Left kidney (tissue), 8 donors: Measurements from ENCODE around the gene KCNJ4. TPM values are rescaled to one million over a fixed set of nuclear protein-coding genes. Genes with fewer than 3 reads are reported as not detected.

Source experiments
- DNase-seq: peaks from one replicate; pipeline ENCODE4 v3.0.0-alpha.2; 2013
- long read RNA-seq, 8 donors: transcript quantifications; one replicate each; lab custom pipeline, GENCODE V29; 2026
- polyA plus RNA-seq: library from polyadenylated mRNA; unstranded; fragments of 120-200 nt; gene quantifications from one replicate; pipeline ENCODE4 v1.2.1, GENCODE V29; 2013; ENCODE audit not compliant: insufficient read length

KCNJ4 gene
- polyA plus RNA-seq: 0.18 TPM
- long read RNA-seq, donor 1: 0 reads
- long read RNA-seq, donor 2: 0 reads
- long read RNA-seq, donor 3: 0 reads
- long read RNA-seq, donor 4: 0 reads
- long read RNA-seq, donor 5: 0 reads
- long read RNA-seq, donor 6: 0 reads
- long read RNA-seq, donor 7: 0 reads
- long read RNA-seq, donor 8: 0 reads

DNA sequence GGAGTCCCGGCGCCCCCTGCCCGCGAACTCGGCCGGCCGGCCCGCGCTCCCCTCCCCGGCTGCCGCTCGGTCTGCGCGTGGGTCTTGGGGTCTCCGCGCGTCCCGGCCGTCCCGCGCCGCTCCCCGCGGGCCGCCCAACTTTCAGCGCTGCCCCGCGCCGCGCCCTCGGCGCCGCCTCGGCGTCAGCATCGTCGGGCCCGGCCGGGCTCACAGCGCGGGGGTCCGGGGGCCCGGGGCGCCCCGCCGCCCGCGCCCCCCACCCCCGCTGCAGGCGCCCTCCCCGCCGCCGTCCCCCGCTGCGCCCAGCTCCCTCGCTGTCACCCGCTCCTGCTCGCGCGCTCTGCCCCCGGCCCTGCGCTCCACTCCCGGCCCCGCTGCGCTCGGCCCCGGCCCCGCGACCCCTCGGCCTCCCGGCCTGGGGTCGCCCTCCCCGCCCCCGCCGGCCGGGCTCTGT lies at the start of gene KCNJ4:
TSS of gene KCNJ4 (minus strand) at position 124 of the 454 bp plus-strand sequence. CDS start 27,067 bp downstream, outside the sequence.
- DNase-seq: no peak

DNA sequence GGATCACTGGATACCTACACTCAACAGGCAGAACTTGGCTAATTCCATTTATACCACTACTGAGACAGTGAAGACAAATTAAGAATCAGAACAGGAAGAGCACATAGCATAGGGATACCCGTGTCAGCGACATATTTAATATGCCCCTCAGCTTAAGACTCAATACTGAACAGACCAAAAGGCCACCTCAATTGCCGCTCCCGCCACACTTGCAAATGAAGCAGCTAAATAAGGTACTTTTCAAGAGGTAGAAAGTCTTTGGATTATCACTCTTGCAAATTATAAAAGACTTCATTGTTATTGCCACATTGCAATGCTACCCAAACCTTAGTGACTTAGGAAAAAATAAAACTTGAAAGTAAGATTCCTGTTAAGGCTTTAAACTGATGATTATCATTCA lies 48.0 kb upstream of the KCNJ4 start:
- DNase-seq: no peak

DNA sequence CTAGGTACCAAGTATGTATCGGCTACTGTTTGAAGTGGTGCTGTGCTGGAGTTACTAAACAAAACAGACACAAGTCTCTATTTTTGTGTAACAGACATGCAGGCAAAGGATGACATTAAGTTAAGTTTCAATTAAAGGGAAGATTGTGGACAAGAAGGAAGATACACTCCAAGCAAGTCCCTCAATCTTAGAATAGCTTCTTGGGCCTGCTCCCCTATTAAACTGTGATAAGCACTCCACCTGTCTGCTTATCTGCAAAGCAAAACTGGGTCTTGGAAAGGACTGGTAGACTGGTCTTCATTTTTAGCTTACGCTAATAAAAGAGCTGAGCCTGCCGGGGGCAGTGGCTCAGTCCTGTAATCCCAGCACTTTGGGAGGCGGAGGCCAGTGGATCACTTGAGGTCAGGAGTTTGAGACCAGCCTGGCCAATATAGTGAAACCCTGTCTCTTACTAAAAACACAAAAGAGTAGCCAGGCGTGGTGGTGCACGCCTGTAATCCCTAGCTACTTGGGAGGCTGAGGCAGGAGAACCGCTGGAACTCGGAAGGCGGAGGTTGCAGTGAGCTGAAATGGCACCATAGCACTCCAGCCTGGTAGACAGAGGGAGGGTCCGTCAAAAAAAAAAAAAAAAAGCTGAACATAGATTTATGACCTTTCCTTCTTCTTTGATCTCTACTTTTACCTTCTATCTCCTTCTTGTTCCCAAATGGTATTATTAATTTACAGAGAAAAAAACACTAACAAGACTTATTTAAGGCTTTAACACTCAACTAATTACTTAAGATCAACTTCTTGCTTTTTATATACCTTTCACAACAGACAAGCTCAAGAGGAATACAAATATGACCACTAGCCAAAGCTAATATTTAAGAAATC lies 47.0 kb upstream of the KCNJ4 start:
- no peak for DNase-seq

DNA sequence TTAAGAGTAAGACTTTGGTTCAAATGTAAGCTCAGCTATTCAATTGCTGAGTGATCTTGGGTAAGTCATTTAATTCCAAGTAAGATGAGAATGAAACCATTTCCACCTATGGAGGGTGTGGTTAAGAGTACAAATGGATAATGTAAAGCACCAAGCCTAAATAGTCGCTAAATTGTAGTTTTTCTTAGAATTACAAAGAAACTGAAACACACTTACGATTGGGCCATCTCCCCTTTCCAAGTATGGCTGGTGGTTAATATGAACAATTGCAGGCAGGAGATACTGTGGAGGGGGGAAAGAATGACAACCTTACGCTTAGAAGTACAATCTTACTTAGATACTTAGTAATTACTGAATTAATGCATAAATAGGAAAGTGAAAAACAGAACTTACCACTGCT lies 42.9 kb upstream of the KCNJ4 start:
- DNase-seq: no peak

DNA sequence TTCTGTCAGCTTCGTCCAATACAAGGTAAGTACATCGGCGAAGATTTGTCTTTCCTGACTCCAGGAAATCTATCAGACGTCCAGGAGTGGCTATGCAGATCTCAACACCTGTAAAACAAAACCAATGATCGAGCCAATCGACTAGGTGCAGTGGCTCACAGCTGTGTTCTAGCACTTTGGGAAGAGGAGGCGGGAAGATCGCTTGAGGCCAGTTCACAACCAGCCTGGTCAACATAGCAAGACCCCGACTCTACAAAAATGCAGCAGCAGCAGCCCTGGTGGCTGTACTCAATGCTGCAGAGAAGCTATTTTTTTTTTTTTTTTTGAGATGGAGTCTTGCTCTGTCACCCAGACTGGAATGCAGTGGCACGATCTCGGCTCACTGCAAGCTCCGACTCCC lies 39.9 kb upstream of the KCNJ4 start:
- DNase-seq: no peak

DNA sequence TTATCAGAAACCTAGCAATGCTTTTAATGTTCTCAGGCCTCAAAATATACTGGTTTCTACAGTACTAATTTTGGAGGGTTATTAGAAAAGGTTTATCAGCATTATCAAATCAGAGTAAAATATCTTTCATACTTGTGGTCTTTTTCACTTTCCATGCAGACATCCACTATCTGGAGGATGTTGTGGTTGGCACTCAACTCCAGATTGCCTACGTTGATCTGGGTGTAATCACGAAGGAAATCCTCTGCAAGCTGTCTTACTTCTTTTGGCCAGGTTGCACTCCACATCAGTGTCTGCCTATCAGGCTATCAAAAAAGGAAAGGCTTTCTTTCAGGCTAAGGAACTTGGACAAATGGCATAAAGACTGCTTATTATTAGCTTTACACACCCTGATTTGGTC lies 39.5 kb upstream of the KCNJ4 start:
- no peak for DNase-seq

DNA sequence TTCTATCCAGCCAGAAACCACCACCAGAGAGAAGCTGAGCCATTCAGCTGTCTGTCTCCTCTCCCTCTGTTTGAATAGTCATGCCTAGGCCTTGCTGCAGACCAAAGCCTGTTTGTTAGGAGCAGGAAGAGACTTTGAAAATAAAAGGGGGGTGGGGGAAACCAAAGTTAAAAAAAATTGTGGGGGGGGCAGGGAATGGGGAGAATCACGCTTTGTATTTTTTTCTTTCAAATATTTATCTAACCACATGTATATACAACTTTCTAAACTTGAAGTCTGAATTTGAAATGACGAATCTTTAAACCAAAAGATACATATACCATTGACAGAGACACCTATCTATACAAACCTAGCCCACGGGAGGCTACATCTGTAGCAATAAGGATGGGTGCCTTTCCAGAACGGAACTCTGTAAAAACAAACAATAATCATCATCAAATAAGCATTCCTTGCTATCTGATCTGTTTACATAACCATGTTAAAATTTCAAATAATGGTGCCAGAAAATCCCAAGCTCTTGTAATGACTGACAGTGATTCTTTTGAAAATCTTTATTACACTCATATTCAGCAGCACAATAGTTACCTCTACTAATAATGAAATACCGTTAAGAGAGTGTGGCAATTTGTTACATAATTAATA lies 36.8 kb upstream of the KCNJ4 start:
- no peak for DNase-seq

DNA sequence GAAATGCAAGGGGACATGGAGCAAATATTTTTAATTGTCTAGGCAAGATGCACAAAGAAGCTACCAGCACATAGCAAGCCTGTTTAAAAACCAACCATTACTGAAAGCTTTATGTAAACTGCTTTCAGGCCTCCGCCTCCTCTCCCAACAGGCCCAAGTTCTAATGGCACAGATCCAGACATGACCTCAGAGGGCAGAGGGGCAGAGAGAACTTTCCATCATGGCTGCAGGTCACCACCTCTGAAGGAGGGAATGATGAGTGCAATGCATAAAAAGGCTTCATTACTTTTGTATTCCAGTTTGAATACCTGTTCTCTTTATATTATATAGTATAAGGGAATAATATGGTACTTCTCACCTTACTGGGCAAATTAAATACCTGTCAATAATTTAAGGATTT lies 35.9 kb upstream of the KCNJ4 start:
- no peak for DNase-seq

DNA sequence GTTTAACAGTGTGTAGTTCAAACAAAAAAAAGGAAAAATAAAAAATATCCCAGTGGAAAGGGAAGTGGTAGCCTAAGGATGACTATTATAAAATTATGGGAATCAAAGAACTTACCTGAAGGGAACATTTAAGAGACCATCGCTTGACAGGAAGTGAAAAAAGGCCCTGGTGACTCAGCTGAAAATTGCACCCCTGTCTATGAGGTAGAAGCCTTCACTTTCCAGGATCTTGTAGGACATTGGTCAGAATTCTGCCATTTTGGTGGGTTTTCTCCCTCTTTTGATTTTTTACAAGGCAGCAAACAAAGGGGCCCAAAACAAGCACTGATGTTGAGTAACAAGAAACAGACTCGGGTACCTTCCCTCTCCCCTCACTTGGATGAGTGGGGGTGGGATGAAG lies 35.5 kb upstream of the KCNJ4 start:
- DNase-seq: no peak

DNA sequence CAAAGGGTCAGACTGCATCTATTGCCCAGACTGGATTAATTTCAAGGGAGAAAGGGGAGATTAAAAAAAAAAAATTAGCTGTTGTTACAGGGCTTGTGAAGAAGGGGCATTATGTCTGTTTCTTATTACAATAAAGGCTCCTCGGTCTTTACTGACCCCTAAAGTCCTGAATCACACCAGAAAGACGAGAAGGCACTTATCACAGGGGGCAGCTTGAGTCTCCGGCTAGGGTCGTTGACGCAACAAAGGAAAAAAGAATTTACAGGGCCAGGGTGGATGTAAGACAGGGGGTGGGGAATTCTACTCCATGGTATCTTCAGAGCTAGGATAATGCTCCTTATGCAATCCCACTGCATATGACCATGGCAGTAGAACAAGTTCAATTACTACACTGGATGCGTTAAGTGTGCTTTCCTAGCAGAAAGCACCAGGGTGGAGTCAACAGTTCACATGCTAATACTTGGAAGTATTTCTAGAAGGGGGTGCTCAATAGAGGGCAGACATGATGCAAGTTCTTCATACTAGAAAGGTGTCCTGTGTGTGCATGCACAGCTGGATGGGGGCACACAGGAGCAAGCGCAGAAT lies 34.7 kb upstream of the KCNJ4 start:
- DNase-seq: no peak

DNA sequence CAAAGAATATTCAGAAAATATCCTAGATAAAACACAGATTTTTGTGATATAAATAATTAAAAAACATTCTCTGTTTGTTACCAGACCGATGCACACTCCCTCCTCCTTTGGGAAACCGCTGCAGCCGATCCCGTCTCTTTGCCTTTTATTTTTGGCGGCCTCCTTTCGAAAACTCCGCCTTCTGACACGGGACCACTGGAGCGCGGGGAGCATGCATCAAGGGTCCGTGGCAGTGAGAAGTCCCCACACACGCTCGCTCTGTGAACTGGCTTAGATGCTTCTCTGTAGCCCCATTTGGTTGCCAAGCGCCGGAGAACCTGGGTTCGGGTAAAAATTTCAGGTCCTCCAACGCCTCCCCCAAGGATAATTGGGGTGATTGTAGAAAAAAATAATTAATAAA lies 34.1 kb upstream of the KCNJ4 start:
- no peak for DNase-seq

DNA sequence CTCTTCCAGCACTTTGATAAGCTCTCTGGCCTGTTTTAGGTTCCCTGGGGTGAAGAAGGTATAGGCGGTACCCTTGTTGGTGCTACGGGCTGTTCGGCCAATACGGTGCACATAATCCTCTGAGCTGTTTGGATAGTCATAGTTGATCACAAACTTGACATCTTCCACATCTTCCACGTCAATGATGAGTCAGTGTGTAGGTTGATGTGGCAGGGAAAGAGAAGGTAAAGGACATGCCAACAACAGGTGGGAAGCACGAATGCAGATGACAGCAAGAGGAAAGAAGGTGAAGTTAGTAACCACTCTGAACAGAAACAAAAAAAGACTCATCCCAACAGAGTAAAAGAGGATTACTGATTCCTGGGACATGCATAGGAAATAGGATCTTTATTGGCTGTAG lies 32.9 kb upstream of the KCNJ4 start:
- DNase-seq: no peak

DNA sequence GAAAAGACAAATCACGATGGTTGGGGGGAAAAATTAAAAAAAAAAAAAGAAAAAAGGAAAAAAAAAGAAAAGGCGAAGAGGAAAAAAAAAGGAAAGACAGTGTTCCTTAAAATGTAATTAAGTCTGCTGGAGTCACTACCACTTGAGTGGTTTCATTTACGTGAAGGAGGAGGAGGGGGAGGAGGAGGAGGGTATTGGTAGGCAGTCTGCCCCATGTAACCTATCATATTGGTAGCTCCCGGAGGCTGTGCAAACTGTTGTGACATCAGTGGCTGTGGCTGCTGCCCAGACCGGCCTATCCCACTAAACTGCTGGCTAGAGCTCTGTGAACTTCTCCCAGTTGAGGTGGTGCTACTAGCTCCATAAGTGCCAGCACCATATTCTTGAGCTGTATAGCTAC lies 30.8 kb upstream of the KCNJ4 start:
- DNase-seq: no peak

DNA sequence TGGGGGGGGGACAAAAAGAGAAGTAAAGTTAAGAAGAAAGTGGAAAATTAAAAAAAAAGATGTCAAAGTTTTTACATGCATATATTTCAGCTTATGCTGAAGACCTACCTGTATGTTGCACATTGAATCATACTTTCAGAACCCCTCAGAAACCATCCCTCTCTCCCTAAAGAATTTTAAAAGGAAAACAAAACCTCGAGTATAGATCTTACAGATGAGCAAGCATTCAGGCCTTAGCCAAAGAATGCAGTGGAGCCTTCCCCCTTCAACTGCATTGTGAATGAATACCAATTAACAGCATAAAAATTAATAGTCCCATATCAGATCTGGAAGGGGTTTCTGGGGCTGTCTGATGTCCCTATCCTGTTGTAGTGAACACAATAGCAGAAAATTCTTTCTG lies 29.2 kb upstream of the KCNJ4 start:
- no peak for DNase-seq

DNA sequence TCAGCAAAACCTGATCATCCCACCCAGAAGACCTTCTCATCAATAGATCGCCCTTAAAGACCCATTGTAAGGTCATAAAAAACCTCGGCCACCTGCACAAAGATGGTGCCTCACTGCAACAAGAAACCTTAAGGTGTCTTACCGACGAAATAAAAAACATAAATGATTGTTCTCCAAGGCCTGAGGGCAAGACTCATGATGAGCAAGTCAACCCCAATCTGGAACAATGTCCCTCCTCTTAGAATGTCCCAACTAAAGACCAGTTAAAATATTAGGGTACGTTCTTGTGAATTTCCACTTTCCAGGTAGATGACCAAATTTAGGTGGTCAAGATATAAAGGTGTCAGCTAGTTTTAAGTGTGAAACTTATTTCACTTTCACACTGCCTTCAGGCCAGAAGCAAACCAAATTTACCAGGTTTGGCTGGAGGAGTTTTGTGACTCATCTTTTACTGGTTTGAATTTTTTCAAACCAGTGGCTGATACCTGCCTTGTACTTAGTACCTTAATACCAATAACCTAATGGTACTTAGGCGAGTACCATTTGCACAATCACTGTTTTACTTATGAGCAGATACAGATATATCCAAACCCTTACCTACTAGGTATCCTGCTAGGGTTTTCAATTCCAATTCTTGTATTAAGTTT lies 27.8 kb upstream of the KCNJ4 start:
- no peak for DNase-seq

DNA sequence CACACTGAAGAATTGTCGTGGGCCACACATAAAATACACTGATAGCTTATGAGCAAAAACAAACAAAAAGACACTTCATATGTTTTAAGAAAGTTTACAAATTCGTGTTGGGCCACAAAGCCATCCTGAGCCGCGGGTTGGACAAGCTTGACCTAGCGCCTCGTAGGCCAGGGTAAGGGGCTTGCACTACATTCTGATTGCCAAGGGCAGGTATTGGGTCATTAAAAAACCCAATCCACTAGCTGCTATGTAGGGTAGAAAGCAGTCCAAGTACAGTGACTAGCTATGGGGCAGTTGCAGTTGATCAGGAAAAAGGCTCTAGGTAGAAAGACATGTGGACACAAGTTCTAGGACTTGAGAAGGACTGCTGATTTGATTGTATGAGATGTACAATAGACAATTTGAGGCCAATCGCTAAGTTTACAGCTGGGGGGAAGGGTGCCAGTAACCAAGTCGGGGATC lies 26.9 kb upstream of the KCNJ4 start:
- no peak for DNase-seq

DNA sequence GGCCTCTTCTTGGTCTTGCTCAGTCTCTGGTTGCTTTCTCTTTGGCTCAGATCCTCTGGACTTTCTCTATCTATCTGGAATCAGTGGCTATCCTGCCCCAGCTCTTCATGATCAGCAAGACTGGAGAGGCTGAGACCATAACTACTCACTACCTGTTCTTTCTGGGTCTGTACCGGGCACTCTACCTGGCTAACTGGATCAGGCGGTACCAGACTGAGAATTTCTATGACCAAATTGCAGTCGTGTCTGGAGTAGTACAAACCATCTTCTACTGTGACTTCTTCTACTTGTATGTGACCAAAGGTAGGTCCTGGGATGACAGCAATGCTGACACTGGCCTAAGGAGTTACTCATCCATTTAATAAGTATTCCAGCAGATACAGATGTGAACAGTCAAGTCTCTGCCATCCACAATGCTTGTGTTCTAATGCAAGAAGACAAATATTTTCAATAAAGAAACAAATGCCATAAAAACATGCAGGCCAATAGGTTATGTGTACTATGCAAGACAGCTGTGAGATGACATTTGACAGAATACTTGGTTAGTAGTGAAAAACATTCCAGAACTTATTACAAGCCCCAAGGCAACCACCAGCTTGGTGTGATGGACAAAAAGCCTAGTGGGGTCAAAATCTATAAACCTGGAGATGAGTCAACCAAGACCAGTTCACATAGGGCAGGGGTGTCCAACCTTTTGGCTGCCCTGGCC lies 26.3 kb upstream of the KCNJ4 start:
- no peak for DNase-seq

DNA sequence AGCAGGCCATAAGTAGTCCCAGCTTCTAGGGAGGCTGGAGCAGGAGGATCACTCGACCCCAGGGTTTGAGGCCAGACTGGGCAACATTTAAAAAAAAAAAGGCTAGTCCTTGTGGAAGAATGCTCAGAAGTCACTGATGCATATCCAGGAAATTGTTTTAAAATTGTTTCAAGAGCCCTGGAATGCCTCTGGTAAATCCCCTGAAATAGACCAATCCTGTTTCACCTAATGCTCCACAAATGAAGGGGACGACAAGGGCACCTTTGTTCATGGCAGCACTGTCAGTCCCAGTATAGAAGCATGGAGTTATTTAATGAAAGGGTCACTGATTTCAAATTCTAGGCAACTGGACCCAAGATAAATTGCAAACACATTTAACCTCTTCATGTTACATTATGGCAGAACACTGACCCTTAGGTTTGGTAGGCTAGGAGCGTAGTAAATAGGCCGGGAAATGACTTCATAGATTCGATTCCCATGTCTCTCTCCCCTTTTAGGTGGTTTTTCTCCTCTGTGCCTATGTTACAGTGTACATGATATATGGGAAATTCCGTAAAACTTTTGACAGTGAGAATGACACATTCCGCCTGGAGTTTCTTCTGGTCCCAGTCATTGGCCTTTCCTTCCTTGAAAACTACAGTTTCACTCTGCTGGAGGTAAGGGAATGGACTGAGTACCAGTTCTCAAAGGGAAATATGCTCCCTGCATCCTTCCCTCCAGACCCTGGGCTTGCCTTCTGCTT lies 24.3 kb upstream of the KCNJ4 start:
- no peak for DNase-seq

DNA sequence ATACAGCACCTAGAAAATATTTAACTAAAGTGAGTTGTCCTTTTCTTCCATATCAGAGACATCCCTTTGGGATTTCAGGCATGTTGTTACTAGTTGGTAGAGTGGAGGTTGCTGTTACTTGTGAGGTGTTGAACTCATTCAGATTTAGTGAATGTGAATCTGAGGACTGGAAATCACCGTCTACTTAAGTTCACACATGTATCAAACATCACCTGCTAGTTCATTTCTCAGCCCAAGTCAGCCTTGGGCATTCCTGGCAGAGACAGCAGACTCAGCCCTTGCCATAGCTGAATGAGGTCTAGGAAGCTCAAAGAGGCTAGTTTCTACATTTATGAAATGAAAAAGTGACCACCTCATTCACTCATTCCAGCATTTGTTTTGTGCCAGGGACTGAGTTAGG lies 22.6 kb upstream of the KCNJ4 start:
- no peak for DNase-seq

DNA sequence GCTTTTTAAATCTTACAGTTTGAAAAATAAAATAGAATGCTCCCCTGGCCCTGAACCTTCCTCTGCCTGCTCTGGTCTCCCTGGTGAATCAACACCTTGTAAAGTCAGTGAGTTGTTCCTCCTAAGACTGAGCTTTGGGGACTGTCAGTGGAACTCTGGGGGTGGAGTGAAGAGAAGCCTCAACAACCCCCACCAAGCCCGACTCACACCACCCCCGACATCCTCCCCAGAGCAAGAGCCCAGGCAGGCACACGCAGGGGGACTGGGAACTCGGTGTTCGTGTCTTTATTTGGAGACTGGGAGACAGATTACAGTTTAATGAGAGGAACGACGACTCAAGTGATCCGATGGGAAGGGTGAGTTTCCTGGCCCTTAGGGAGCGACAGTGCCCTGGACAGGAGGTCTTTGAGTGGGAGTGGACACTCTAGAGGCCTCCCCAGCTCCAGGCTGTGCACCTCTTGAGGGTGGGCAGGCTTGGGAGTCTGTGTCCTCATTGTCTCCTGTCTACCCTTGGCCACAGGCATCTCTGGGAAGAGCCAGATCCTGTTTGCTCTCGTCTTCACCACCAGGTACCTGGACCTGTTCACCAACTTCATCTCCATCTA lies 19.1 kb upstream of the KCNJ4 start:
- no peak for DNase-seq
